ENCODE results near the gene ZNF791.
A peak's percentile ranks its signal among the peaks of the same experiment; 100 is the strongest.
"Not testable (repeated sequence)": the region's sequence is repeated elsewhere in the genome, so short reads cannot be mapped to it uniquely, and the experiment has no call there.

The ZNF791 gene

GRCh38 chr19:12636631-12637030 is 25.9 kb downstream of the ZNF791 start:
- TF ChIP-seq SUZ12 (IDR thresholded peaks at IDR 0.05; ENCODE audit: extremely low read depth, insufficient read depth, insufficient read length) (no peak), YY1 (IDR thresholded peaks at IDR 0.05; ENCODE audit: insufficient read depth, insufficient read length) (no peak), ZNF274 (IDR thresholded peaks at IDR 0.05; ENCODE audit: low read depth, low read length) (no peak)
- H3K9ac ChIP-seq (ENCODE audit: insufficient read length, low read depth), result no peak overlapping the region
- no peak for DNase-seq (ENCODE audit: low read depth, low spot score)
- H3K4me1 ChIP-seq (ENCODE audit: insufficient read depth, insufficient read length), result peaks cover 2% of the 10 kb centered on the region
- H3K36me3 ChIP-seq (ENCODE audit: insufficient read depth, insufficient read length, low read length), result peaks cover 10% of the 10 kb centered on the region
- H3K9me3 ChIP-seq (ENCODE audit: insufficient read depth, low read length), result no peaks in the 10 kb centered on the region
- H3K4me3 ChIP-seq (ENCODE audit: insufficient read length, low read depth), result no peak overlapping the region
- no peaks in the 10 kb centered on the region for H3K27me3 ChIP-seq (ENCODE audit: insufficient read depth, insufficient read length)

DNA sequence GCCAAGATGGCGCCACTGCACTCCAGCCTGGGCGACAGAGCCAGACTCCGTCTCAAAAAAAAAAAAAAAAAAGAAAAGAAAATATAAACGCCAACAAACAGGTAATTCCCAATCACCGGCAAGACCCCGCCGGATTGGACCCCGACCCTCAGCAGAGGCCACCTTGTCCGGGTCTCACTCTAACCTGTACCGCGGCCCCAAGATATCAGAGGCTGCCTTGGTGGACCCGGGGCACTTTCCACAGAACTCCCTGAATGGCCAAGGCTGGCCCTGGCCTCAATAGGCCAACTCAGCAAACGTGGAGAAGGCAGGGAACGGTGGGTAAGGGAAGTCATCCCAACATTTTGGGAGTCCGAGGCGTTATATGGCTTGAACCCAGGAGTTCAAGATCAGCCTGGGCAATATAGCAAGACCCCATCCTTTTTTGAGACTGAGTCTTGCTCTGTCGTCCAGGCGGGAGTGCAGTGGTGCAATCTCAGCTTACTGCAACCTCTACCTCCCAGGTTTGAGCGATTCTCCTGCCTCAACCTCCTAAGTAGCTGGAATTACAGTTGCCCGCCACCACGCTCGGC is 28.0 kb downstream of the ZNF791 start:
- H3K9me3 ChIP-seq (ENCODE audit: insufficient read depth, low read length), result no peaks in the 10 kb centered on the region
- H3K36me3 ChIP-seq (ENCODE audit: insufficient read depth, insufficient read length, low read length), result peaks cover 3% of the 10 kb centered on the region
- peaks cover 2% of the 10 kb centered on the region for H3K4me1 ChIP-seq (ENCODE audit: insufficient read depth, insufficient read length)
- no peak overlapping the region for H3K4me3 ChIP-seq (ENCODE audit: insufficient read length, low read depth)
- no peak overlapping the region for H3K9ac ChIP-seq (ENCODE audit: insufficient read length, low read depth)
- H3K27me3 ChIP-seq (ENCODE audit: insufficient read depth, insufficient read length), result no peaks in the 10 kb centered on the region
- DNase-seq (ENCODE audit: low read depth, low spot score), result no peak
- no peak for TF ChIP-seq ZNF274 (IDR thresholded peaks at IDR 0.05; ENCODE audit: low read depth, low read length)
- TF ChIP-seq YY1 (IDR thresholded peaks at IDR 0.05; ENCODE audit: insufficient read depth, insufficient read length), result no peak
- TF ChIP-seq SUZ12 (IDR thresholded peaks at IDR 0.05; ENCODE audit: extremely low read depth, insufficient read depth, insufficient read length), result no peak

GRCh38 chr19:12639901-12640613 is 29.3 kb downstream of the ZNF791 start:
- H3K27me3 ChIP-seq (ENCODE audit: insufficient read depth, insufficient read length), result no peaks in the 10 kb centered on the region
- TF ChIP-seq YY1 (IDR thresholded peaks at IDR 0.05; ENCODE audit: insufficient read depth, insufficient read length) (no peak), SUZ12 (IDR thresholded peaks at IDR 0.05; ENCODE audit: extremely low read depth, insufficient read depth, insufficient read length) (no peak), ZNF274 (IDR thresholded peaks at IDR 0.05; ENCODE audit: low read depth, low read length) (no peak)
- no peaks in the 10 kb centered on the region for H3K9me3 ChIP-seq (ENCODE audit: insufficient read depth, low read length)
- H3K36me3 ChIP-seq (ENCODE audit: insufficient read depth, insufficient read length, low read length), result peaks cover 10% of the 10 kb centered on the region
- H3K4me3 ChIP-seq (ENCODE audit: insufficient read length, low read depth), result peak overlapping the region; percentile 29
- peak overlapping the region; percentile 74 for H3K9ac ChIP-seq (ENCODE audit: insufficient read length, low read depth)
- peak; percentile 81 for DNase-seq (ENCODE audit: low read depth, low spot score)
- H3K4me1 ChIP-seq (ENCODE audit: insufficient read depth, insufficient read length), result peaks cover 2% of the 10 kb centered on the region

DNA sequence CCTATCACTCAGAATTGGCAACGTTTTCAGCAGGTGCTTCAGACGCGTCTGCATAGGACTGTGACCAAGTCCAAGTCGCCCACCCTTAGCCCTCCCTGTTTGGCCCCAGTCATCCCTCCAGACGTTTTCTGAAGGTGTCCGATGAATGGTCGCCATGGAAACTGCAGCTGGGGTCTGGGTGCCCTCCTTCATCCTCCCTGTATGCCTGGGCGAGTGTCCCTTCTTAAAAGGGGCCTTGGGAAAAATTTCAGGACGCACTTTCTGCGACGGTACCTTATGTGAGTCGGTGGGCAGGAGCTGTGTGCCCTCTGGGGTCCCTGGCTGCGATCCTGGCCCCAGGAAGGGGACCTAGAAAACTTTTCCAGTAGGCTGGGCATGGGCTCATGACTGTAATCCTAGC is 30.7 kb downstream of the ZNF791 start:
- no peak for TF ChIP-seq SUZ12 (IDR thresholded peaks at IDR 0.05; ENCODE audit: extremely low read depth, insufficient read depth, insufficient read length)
- TF ChIP-seq ZNF274 (IDR thresholded peaks at IDR 0.05; ENCODE audit: low read depth, low read length), result no peak
- TF ChIP-seq YY1 (IDR thresholded peaks at IDR 0.05; ENCODE audit: insufficient read depth, insufficient read length), result no peak
- peaks cover 12% of the 10 kb centered on the region for H3K36me3 ChIP-seq (ENCODE audit: insufficient read depth, insufficient read length, low read length)
- H3K9me3 ChIP-seq (ENCODE audit: insufficient read depth, low read length), result no peaks in the 10 kb centered on the region
- no peak overlapping the region for H3K9ac ChIP-seq (ENCODE audit: insufficient read length, low read depth)
- H3K4me3 ChIP-seq (ENCODE audit: insufficient read length, low read depth), result no peak overlapping the region
- peaks cover 2% of the 10 kb centered on the region for H3K4me1 ChIP-seq (ENCODE audit: insufficient read depth, insufficient read length)
- no peak for DNase-seq (ENCODE audit: low read depth, low spot score)
- H3K27me3 ChIP-seq (ENCODE audit: insufficient read depth, insufficient read length), result no peaks in the 10 kb centered on the region

- no peak for DNase-seq (ENCODE audit: low read depth, low spot score)
- H3K36me3 ChIP-seq (ENCODE audit: insufficient read depth, insufficient read length, low read length), result peaks cover 21% of the 10 kb centered on the region
- no peak overlapping the region for H3K9ac ChIP-seq (ENCODE audit: insufficient read length, low read depth)
- H3K4me3 ChIP-seq (ENCODE audit: insufficient read length, low read depth), result no peak overlapping the region
- no peaks in the 10 kb centered on the region for H3K4me1 ChIP-seq (ENCODE audit: insufficient read depth, insufficient read length)
- TF ChIP-seq SUZ12 (IDR thresholded peaks at IDR 0.05; ENCODE audit: extremely low read depth, insufficient read depth, insufficient read length), result no peak
- no peaks in the 10 kb centered on the region for H3K27me3 ChIP-seq (ENCODE audit: insufficient read depth, insufficient read length)
- no peaks in the 10 kb centered on the region for H3K9me3 ChIP-seq (ENCODE audit: insufficient read depth, low read length)
These were observed 31.8 kb downstream of the ZNF791 start for GRCh38 chr19:12642506-12642905.

GRCh38 chr19:12643716-12644115 is 33.0 kb downstream of the ZNF791 start:
- peaks cover 25% of the 10 kb centered on the region for H3K36me3 ChIP-seq (ENCODE audit: insufficient read depth, insufficient read length, low read length)
- H3K9me3 ChIP-seq (ENCODE audit: insufficient read depth, low read length); H3K27me3 ChIP-seq (ENCODE audit: insufficient read depth, insufficient read length); DNase-seq (ENCODE audit: low read depth, low spot score); H3K9ac ChIP-seq (ENCODE audit: insufficient read length, low read depth); H3K4me3 ChIP-seq (ENCODE audit: insufficient read length, low read depth); H3K4me1 ChIP-seq (ENCODE audit: insufficient read depth, insufficient read length): not testable (repeated sequence)

- no peak for TF ChIP-seq YY1 (IDR thresholded peaks at IDR 0.05; ENCODE audit: insufficient read depth, insufficient read length)
- no peak for TF ChIP-seq SUZ12 (IDR thresholded peaks at IDR 0.05; ENCODE audit: extremely low read depth, insufficient read depth, insufficient read length)
- no peak for TF ChIP-seq ZNF274 (IDR thresholded peaks at IDR 0.05; ENCODE audit: low read depth, low read length)
- H3K4me1 ChIP-seq (ENCODE audit: insufficient read depth, insufficient read length), result no peaks in the 10 kb centered on the region
- no peaks in the 10 kb centered on the region for H3K27me3 ChIP-seq (ENCODE audit: insufficient read depth, insufficient read length)
- H3K4me3 ChIP-seq (ENCODE audit: insufficient read length, low read depth), result no peak overlapping the region
- no peaks in the 10 kb centered on the region; the same call in 1 of the 2 replicates for H3K9me3 ChIP-seq (ENCODE audit: insufficient read depth, low read length)
- H3K36me3 ChIP-seq (ENCODE audit: insufficient read depth, insufficient read length, low read length), result peaks cover 29% of the 10 kb centered on the region
- no peak overlapping the region for H3K9ac ChIP-seq (ENCODE audit: insufficient read length, low read depth)
- no peak for DNase-seq (ENCODE audit: low read depth, low spot score)
These were observed 35.8 kb downstream of the ZNF791 start for GRCh38 chr19:12646551-12646950.
